Prostate gland (tissue), 2 donors: ENCODE measurements around the gene CREB5. TPM values are rescaled to one million over a fixed set of nuclear protein-coding genes. Genes with fewer than 3 reads are reported as not detected.

ENCODE experiments used
- DNase-seq: peaks from one replicate; pipeline ENCODE4 v3.0.0-alpha.2; 2019; ENCODE audit warnings: low spot score
- H3K27ac ChIP-seq, 2 donors: fragments of 200-600 bp; sonication (generic); 2 replicates each; pipeline ENCODE4 v1.5.1; 2017 to 2019
- H3K27me3 ChIP-seq: fragments of 200-600 bp; sonication (generic); replicated peaks from 2 replicates; pipeline ENCODE4 v1.5.1; 2019; ENCODE audit not compliant: insufficient read depth
- H3K36me3 ChIP-seq, 2 donors: fragments of 200-600 bp; sonication (generic); 1 replicate in 1 of 2; 2 replicates in 1 of 2; pipeline versions ENCODE4 v1.5.1 to v1.8.1; 2017 to 2019
- H3K4me1 ChIP-seq: fragments of 200-600 bp; sonication (generic); replicated peaks from 2 replicates; pipeline ENCODE4 v1.5.1; 2019
- H3K4me3 ChIP-seq, 2 donors: fragments of 200-600 bp; sonication (generic); 2 replicates each; pipeline ENCODE4 v1.5.1; 2017 to 2019
- H3K9me3 ChIP-seq: fragments of 200-600 bp; sonication (generic); 2 replicates; pipeline ENCODE4 v1.5.1; 2017
- POLR2A ChIP-seq: fragments of 450-650 bp; IDR thresholded peaks from one replicate; pipeline ENCODE4 v1.6.1; 2016; ENCODE audit warnings: antibody characterized with exemption, mild to moderate bottlenecking
- POLR2AphosphoS5 ChIP-seq: sonication (generic); formaldehyde crosslinking; IDR thresholded peaks from one replicate; pipeline ENCODE4 v1.6.1; 2017; ENCODE audit warnings: antibody characterized with exemption
- WGBS: methylation state at CpG from one replicate; pipeline ENCODE4 v1.1.5; 2018; 5-methylcytosine and 5-hydroxymethylcytosine counted together
- intact Hi-C: fragments of 100-400 bp; cut with DNase I; formaldehyde crosslinking; loops from one replicate; pipeline ENCODE4 v1.14.2; 2022
- total RNA-seq, 2 donors: library from RNA; depleted of rRNA; stranded (reverse); fragments of >200 nt; gene quantifications; one replicate each; pipeline ENCODE4 v1.1.0, GENCODE V29; 2016
- TF ChIP-seq, protein P1 (sequence below), 4 experiments: fragments of 200-600 bp in 2 of 4; fragments of 450-650 bp in 2 of 4; sonication (generic) in 2 of 4; IDR thresholded peaks; 1 replicate in 3 of 4; 2 replicates in 1 of 4; pipeline ENCODE4 v1.5.1; 2016 to 2019; ENCODE audit warnings: antibody characterized with exemption in 4 of 4, mild to moderate bottlenecking in 2 of 4, moderate library complexity in 2 of 4

The CREB5 gene
- total RNA-seq, 2 donors from 2014 or later, result 0.46 to 3.4 TPM

- Histone ChIP-seq H3K27me3 (no peaks in the 10 kb centered on the region), H3K36me3 (no peaks in the 10 kb centered on the region), H3K9me3 (no peaks in the 10 kb centered on the region), H3K4me3 (no peak overlapping the region), H3K4me1 (no peaks in the 10 kb centered on the region), H3K27ac (no peak overlapping the region)
- intact Hi-C loops, result loop anchor here (10.0 kb wide), 1 partner anchor 231 kb away; no protein-coding TSS in a partner anchor
- WGBS, result 68% methylated on average over 5 of the region's 5 CpGs
- no peak for DNase-seq
- TF ChIP-seq, protein P1, sequence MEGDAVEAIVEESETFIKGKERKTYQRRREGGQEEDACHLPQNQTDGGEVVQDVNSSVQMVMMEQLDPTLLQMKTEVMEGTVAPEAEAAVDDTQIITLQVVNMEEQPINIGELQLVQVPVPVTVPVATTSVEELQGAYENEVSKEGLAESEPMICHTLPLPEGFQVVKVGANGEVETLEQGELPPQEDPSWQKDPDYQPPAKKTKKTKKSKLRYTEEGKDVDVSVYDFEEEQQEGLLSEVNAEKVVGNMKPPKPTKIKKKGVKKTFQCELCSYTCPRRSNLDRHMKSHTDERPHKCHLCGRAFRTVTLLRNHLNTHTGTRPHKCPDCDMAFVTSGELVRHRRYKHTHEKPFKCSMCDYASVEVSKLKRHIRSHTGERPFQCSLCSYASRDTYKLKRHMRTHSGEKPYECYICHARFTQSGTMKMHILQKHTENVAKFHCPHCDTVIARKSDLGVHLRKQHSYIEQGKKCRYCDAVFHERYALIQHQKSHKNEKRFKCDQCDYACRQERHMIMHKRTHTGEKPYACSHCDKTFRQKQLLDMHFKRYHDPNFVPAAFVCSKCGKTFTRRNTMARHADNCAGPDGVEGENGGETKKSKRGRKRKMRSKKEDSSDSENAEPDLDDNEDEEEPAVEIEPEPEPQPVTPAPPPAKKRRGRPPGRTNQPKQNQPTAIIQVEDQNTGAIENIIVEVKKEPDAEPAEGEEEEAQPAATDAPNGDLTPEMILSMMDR (IDR thresholded peaks at IDR 0.05), result peak in 2 of 4 experiments; percentile 16 to 31
- no peak for TF ChIP-seq POLR2A
Observed at GRCh38 chr7:28623863-28624262, 211.5 kb downstream of the CREB5 start.

DNA sequence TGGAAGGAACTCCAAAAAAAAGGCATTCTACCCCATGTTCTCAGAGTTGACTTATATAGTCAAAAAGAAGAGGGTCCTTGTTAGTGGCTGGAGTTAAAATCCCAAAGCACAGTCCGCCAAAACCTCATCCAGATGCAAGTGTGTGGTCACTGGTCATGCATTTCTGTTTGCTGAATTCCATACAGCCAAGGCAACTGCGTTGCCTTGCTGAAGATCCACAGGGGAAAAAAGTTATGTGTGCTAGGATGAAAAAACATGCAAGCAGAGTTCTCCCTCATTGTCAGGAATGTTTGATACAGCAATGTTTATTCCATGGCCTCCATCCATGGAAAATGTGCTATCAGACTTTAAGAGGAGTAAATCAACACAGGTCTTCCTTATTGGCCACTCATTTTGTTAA, 213.1 kb downstream of the CREB5 start:
- no peaks in the 10 kb centered on the region for H3K36me3 ChIP-seq
- intact Hi-C loops, result loop anchor here (5.0 to 10.0 kb wide), 2 partner anchors 229 to 233 kb away; no protein-coding TSS in a partner anchor

GRCh38 chr7:28626221-28626620, 213.9 kb downstream of the CREB5 start:
- no peak overlapping the region for H3K4me3 ChIP-seq
- WGBS, result 58% methylated on average over 1 of the region's 1 CpG
- intact Hi-C loops, result loop anchor here (5.0 to 10.0 kb wide), 2 partner anchors 229 to 234 kb away; no protein-coding TSS in a partner anchor
- no peaks in the 10 kb centered on the region for H3K36me3 ChIP-seq
- no peak overlapping the region for H3K27ac ChIP-seq
- no peak for DNase-seq
- H3K27me3 ChIP-seq, result no peaks in the 10 kb centered on the region
- H3K4me1 ChIP-seq, result no peaks in the 10 kb centered on the region
- TF ChIP-seq POLR2AphosphoS5, result no peak
- TF ChIP-seq, protein P1 (IDR thresholded peaks at IDR 0.05), result no peak
- TF ChIP-seq POLR2A, result no peak
- H3K9me3 ChIP-seq, result no peaks in the 10 kb centered on the region

More for the DNA sequence above, 213.1 kb downstream of the CREB5 start:
- Histone ChIP-seq H3K9me3 (no peaks in the 10 kb centered on the region), H3K4me3 (no peak overlapping the region), H3K27me3 (no peaks in the 10 kb centered on the region), H3K4me1 (no peaks in the 10 kb centered on the region), H3K27ac (no peak overlapping the region)
- DNase-seq, result no peak
- TF ChIP-seq, protein P1 (IDR thresholded peaks at IDR 0.05), result no peak
- no peak for TF ChIP-seq POLR2A
- no peak for TF ChIP-seq POLR2AphosphoS5
- 92% methylated on average over 2 of the region's 2 CpGs for whole genome bisulfite sequencing

DNA sequence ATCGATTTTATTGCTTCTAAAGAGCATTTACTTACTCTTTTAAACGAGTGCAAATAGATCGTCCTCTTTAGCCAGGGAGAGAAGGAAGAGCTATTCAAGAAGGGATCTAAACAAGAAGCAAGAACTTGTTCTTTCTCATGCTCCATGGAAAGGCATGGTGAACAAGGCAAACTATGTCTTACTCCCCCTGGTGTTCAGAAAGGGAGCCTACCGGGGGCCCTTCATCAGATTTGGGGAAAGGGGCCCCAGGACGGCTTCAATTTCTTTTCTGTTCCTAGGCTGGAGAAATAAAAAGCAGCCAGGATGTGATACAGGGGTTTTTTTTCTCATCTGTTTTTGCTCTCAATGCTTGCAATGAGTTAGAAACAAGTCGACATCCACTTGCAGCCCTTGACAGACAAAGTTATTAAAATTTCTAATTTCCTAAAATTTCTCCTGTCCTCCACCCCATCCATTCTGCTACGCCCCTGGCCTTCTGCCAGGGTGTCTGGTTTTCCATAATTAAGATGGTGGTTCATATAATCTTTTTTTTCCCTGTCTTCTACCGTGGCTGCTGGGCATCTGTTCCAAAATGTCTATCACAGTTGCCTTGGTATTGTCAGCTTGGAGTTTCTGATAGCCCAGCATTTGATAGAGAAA, 214.4 kb downstream of the CREB5 start:
- H3K27me3 ChIP-seq, result no peaks in the 10 kb centered on the region
- intact Hi-C loops, result loop anchor here (5.0 to 10.0 kb wide), 2 partner anchors 228 to 234 kb away; no protein-coding TSS in a partner anchor
- DNase-seq, result no peak

More for the DNA sequence above, 214.4 kb downstream of the CREB5 start:
- H3K4me1 ChIP-seq, result no peaks in the 10 kb centered on the region
- H3K9me3 ChIP-seq, result no peaks in the 10 kb centered on the region
- H3K36me3 ChIP-seq, result no peaks in the 10 kb centered on the region
- H3K4me3 ChIP-seq, result no peak overlapping the region
- no peak overlapping the region for H3K27ac ChIP-seq
- WGBS, result 41% methylated on average over 8 of the region's 8 CpGs
- TF ChIP-seq, protein P1 (IDR thresholded peaks at IDR 0.05), result peak in 3 of 4 experiments; percentile 43 to 61 (median 47)
- no peak for TF ChIP-seq POLR2A
